Lower lobe of right lung (tissue), 2 donors: ENCODE results near the gene RHO. TPM values are rescaled to one million over a fixed set of nuclear protein-coding genes. Genes with fewer than 3 reads are reported as not detected.

Source experiments
- ATAC-seq, 2 donors: fragments of 200-7000 bp; cut with Tn5 transposase; one replicate each; pipeline ENCODE4 v1.9.1; 2020 to 2022; ENCODE audit warnings: mild to moderate bottlenecking in 2 of 2, moderate library complexity in 2 of 2
- DNase-seq: peaks from one replicate; pipeline ENCODE4 v3.0.0-alpha.2; 2020
- H3K27ac ChIP-seq: fragments of 200-600 bp; one replicate; pipeline ENCODE4 v1.8.0; 2022
- H3K27me3 ChIP-seq: fragments of 200-600 bp; one replicate; pipeline ENCODE4 v1.8.0; 2022; ENCODE audit warnings: low read depth
- H3K36me3 ChIP-seq: fragments of 200-600 bp; one replicate; pipeline ENCODE4 v1.8.0; 2022; ENCODE audit warnings: mild to moderate bottlenecking
- H3K4me1 ChIP-seq: fragments of 200-600 bp; one replicate; pipeline ENCODE4 v1.8.0; 2022
- H3K4me3 ChIP-seq: fragments of 200-600 bp; one replicate; pipeline ENCODE4 v1.8.0; 2022; ENCODE audit warnings: mild to moderate bottlenecking
- H3K9me3 ChIP-seq: fragments of 200-600 bp; one replicate; pipeline ENCODE4 v1.8.0; 2022
- intact Hi-C: fragments of 100-400 bp; cut with DNase I; formaldehyde crosslinking; loops from one replicate; pipeline ENCODE4 v1.11.0; 2022
- total RNA-seq: library from RNA; stranded (reverse); fragmentation: NEBNext Ultra II Directional; extraction: Animal tissue kit (Norgen Biotek cat#: 25700); gene quantifications from one replicate; pipeline ENCODE4 v1.2.1, GENCODE V29; 2021
- TF ChIP-seq, protein P1 (sequence below): fragments of 200-600 bp; IDR thresholded peaks from one replicate; pipeline ENCODE4 v1.8.0; 2022; ENCODE audit warnings: antibody characterized with exemption, mild to moderate bottlenecking
- donor health status: DM: no; HTN: yes; CAD: no; lungs with severe emphysema.

The RHO gene
- total RNA-seq, 1 donor from 2014 or later, result not detected

DNA sequence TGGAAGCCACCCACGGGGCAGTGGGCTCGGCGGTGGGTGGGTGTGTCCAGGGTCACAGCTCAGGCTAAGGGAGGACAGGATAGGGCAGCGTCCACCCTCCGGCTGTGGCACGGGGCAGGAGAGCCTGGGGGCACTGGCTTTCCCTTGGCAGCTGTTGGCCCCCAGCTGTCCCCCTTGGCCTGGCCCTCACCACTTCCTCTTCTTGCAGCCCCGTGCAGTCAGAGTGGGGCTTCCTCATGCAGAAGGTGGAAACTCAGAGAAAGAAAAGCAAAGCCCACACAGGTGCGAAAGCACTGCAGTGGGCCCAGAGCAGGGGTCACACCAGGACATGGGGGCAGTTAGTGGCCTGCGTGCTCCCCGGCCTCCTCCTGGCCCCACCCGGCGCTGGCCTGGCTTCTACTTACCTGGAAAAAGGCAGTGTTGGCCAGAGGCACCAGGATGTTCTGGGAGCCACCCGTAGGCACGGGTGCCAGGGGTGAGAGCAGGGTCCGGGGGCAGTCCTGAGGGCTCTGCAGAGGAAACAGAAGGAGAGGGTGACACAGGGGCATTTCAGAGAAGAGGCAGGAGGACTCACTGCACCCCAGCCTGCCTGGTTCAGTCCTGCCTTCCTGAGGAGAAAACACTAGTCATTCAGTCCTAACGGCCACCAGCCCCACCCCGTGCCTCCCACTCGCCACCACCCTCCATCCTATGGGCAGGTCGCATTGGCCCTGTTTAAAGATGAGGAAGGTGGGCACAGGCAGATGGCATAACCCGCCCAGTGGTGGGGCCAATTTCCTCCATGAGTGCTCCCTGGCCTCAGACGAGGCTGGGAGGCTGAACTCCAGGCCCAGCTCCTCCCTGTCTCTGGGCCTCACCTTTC lies 49.7 kb downstream of the RHO start:
- Histone ChIP-seq H3K4me1 (peaks cover 39% of the 10 kb centered on the region), H3K4me3 (no peak overlapping the region), H3K27me3 (no peaks in the 10 kb centered on the region), H3K27ac (peak overlapping the region; percentile 85), H3K9me3 (no peaks in the 10 kb centered on the region), H3K36me3 (peaks cover 92% of the 10 kb centered on the region)
- TF ChIP-seq, protein P1, sequence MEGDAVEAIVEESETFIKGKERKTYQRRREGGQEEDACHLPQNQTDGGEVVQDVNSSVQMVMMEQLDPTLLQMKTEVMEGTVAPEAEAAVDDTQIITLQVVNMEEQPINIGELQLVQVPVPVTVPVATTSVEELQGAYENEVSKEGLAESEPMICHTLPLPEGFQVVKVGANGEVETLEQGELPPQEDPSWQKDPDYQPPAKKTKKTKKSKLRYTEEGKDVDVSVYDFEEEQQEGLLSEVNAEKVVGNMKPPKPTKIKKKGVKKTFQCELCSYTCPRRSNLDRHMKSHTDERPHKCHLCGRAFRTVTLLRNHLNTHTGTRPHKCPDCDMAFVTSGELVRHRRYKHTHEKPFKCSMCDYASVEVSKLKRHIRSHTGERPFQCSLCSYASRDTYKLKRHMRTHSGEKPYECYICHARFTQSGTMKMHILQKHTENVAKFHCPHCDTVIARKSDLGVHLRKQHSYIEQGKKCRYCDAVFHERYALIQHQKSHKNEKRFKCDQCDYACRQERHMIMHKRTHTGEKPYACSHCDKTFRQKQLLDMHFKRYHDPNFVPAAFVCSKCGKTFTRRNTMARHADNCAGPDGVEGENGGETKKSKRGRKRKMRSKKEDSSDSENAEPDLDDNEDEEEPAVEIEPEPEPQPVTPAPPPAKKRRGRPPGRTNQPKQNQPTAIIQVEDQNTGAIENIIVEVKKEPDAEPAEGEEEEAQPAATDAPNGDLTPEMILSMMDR, result no peak
- DNase-seq (peak; percentile 74), ATAC-seq (peak; percentile 33 to 61)
- intact Hi-C loops, result no loop called here

DNA sequence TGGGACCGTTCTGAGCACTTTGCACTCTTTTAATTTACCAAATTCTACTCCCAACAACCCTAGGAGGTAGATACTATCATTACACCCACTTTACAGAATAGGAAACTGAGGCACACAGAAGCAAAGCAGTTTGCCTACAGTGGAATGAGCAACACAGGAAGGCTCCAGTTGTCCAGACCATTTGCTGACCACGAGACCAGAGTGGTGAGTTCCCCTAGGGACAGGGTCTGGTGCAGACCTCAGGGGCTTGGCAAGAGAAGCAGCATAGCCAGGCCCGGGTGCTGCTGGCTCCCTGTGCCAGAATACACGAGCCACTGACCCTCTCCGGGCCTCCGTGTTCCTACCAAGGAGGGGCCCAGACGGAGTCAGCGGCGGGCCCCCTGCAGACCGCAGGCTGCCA lies 51.6 kb downstream of the RHO start:
- no peaks in the 10 kb centered on the region for H3K9me3 ChIP-seq
- no peak for ATAC-seq
- no peak overlapping the region for H3K27ac ChIP-seq
- H3K36me3 ChIP-seq, result peaks cover 92% of the 10 kb centered on the region
- H3K4me3 ChIP-seq, result no peak overlapping the region
- intact Hi-C loops, result no loop called here
- TF ChIP-seq, protein P1, result no peak
- no peaks in the 10 kb centered on the region for H3K27me3 ChIP-seq
- no peak for DNase-seq
- peaks cover 39% of the 10 kb centered on the region for H3K4me1 ChIP-seq

DNA sequence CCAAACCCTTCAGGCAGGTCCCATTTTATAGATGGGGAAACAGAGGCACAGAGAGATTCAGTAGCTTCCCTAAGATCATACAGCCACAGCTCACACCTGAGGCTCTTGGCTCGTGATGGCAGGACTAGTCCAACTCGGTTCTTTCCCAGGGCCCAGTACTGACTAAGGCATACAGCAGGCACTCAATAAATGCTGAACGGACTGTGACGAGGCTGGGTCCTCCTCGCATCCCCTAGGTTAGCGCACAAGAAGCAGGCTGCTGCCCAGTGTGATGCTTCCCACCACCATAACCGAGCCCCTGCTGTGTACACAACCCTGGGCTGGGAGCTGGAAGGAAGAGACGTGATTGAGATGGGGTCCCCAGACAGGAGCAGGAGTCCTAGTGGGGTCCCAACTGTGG lies 53.2 kb downstream of the RHO start:
- Histone ChIP-seq H3K27ac (no peak overlapping the region), H3K27me3 (no peaks in the 10 kb centered on the region), H3K4me1 (peaks cover 35% of the 10 kb centered on the region), H3K4me3 (no peak overlapping the region), H3K36me3 (peaks cover 92% of the 10 kb centered on the region), H3K9me3 (no peaks in the 10 kb centered on the region)
- ATAC-seq (no peak), DNase-seq (no peak)
- intact Hi-C loops, result no loop called here
- TF ChIP-seq, protein P1, result no peak

DNA sequence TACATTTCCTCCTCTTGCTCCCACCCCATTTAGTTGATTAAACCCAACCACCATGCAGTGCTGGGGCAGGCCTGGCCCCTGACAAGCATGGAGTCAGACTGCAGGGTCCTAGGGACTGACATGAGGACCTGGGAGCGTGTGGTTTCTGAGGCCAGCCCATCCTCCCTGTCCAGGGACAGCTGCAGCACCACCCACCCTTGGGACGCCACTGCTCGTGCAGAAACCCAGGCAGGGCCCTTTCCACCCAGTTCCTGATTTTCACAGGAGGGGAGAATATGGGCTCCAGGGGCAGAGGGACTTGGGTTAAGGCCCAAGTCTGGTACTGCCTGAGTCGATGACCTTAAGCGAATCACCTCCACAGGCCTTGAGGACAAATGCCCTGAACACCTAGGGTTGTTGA lies 54.4 kb downstream of the RHO start:
- Histone ChIP-seq H3K27me3 (no peaks in the 10 kb centered on the region), H3K4me1 (peaks cover 35% of the 10 kb centered on the region), H3K36me3 (peaks cover 92% of the 10 kb centered on the region), H3K9me3 (no peaks in the 10 kb centered on the region), H3K27ac (no peak overlapping the region), H3K4me3 (no peak overlapping the region)
- DNase-seq, result no peak
- intact Hi-C loops, result no loop called here
- ATAC-seq, result no peak
- TF ChIP-seq, protein P1, result no peak

GRCh38 chr3:129583289-129583688 lies 54.9 kb downstream of the RHO start:
- Histone ChIP-seq H3K36me3 (peaks cover 92% of the 10 kb centered on the region), H3K4me3 (no peak overlapping the region), H3K27ac (no peak overlapping the region), H3K27me3 (no peaks in the 10 kb centered on the region), H3K9me3 (no peaks in the 10 kb centered on the region), H3K4me1 (peaks cover 35% of the 10 kb centered on the region)
- TF ChIP-seq, protein P1, result no peak
- intact Hi-C loops, result no loop called here
- no peak for DNase-seq
- no peak for ATAC-seq
